ENCODE measurements around the gene CTXN1.

GRCh38 chr19:7926021-7926726 lies at the start of gene CTXN1:
- TF ChIP-seq CTCF (conservative IDR thresholded peaks at IDR 0.05) = no peak
- TF ChIP-seq ZFX (IDR thresholded peaks at IDR 0.05) = no peak
